IMR-90 (cell line): ENCODE measurements around the gene SPAG5. TPM values are rescaled to one million over a fixed set of nuclear protein-coding genes. Genes with fewer than 3 reads are reported as not detected.

Source experiments
- ATAC-seq: fragments of 200-7000 bp; cut with Tn5 transposase; 2 replicates; pipeline ENCODE4 v1.9.1; 2020; ENCODE audit warnings: low read depth, mild to moderate bottlenecking, moderate library complexity
- BruUV-seq: library from RNA; stranded (reverse); fragments of 400-500 nt; replicated peaks from 2 replicates; lab custom pipeline; 2021; lab: Mats Ljungman, UMichigan
- CTCF ChIA-PET: fragments of 300-600 bp; formaldehyde crosslinking; extraction: SDS; loops from one replicate; lab custom pipeline; 2021; ENCODE audit warnings: antibody characterized with exemption; lab: Yijun Ruan, JAX
- POLR2A ChIA-PET: fragments of 300-600 bp; sonication (Branson Sonifier 250); formaldehyde crosslinking; loops from one replicate; lab custom pipeline; 2022; ENCODE audit warnings: antibody characterized with exemption; ENCODE audit not compliant: unreplicated experiment; lab: Charles Lee
- DNase-seq: peaks from one replicate; pipeline ENCODE4 v3.0.0; 2013
- H2AFZ ChIP-seq: replicated peaks from 2 replicates; pipeline ENCODE3; 2013; ENCODE audit warnings: low read length, mild to moderate bottlenecking; ENCODE audit not compliant: poor library complexity
- H2AK5ac ChIP-seq: 2 replicates; pipeline ENCODE4 v1.6.1; 2013; ENCODE audit warnings: low read depth, low read length, inconsistent platforms
- H2AK9ac ChIP-seq: replicated peaks from 2 replicates; pipeline ENCODE3; 2013; ENCODE audit warnings: mild to moderate bottlenecking, low read depth, low read length, moderate library complexity; ENCODE audit not compliant: poor library complexity
- H2BK120ac ChIP-seq: 2 replicates; pipeline ENCODE4 v1.6.1; 2013; ENCODE audit warnings: low read depth, low read length, inconsistent platforms
- H2BK15ac ChIP-seq: 3 replicates; pipeline ENCODE4 v1.6.1; 2013; ENCODE audit warnings: low read depth, low read length, inconsistent platforms
- H2BK20ac ChIP-seq: 2 replicates; pipeline ENCODE4 v1.6.1; 2013; ENCODE audit warnings: low read depth, mild to moderate bottlenecking, inconsistent platforms, low read length, moderate library complexity
- H2BK5ac ChIP-seq: 2 replicates; pipeline ENCODE4 v1.6.1; 2013; ENCODE audit warnings: mild to moderate bottlenecking, low read depth, low read length, inconsistent platforms; ENCODE audit not compliant: poor library complexity, severe bottlenecking
- H3K14ac ChIP-seq: replicated peaks from 2 replicates; pipeline ENCODE4 v1.6.1; 2013; ENCODE audit warnings: low read depth, low read length, inconsistent platforms
- H3K18ac ChIP-seq: 2 replicates; pipeline ENCODE4 v1.6.1; 2013; ENCODE audit warnings: low read depth, low read length, control low read depth
- H3K23ac ChIP-seq: 2 replicates; pipeline ENCODE4 v1.6.1; 2013; ENCODE audit warnings: low read depth, low read length, inconsistent platforms
- H3K27ac ChIP-seq: 2 replicates; pipeline ENCODE4 v1.5.1; 2013; ENCODE audit warnings: mild to moderate bottlenecking, control low read depth, low read length; ENCODE audit not compliant: insufficient read depth
- H3K27me3 ChIP-seq: 2 replicates; pipeline ENCODE4 v1.6.1; 2013; ENCODE audit warnings: low read length; ENCODE audit not compliant: control insufficient read depth, insufficient read depth
- H3K36me3 ChIP-seq: 2 replicates; pipeline ENCODE4 v1.6.1; 2013; ENCODE audit warnings: low read length, mixed read lengths; ENCODE audit not compliant: control insufficient read depth, insufficient read depth
- H3K4ac ChIP-seq: 2 replicates; pipeline ENCODE4 v1.6.1; 2013; ENCODE audit warnings: low read depth, low read length, inconsistent platforms
- H3K4me1 ChIP-seq: 2 replicates; pipeline ENCODE4 v1.6.1; 2013; ENCODE audit warnings: low read length, mixed read lengths; ENCODE audit not compliant: control insufficient read depth, insufficient read depth
- H3K4me2 ChIP-seq: 2 replicates; pipeline ENCODE4 v1.6.1; 2013; ENCODE audit warnings: low read depth, mild to moderate bottlenecking, control low read depth, low read length, moderate library complexity
- H3K4me3 ChIP-seq: 2 replicates; pipeline ENCODE4 v1.5.1; 2013; ENCODE audit warnings: low read depth, mild to moderate bottlenecking, control low read depth, low read length, moderate library complexity; ENCODE audit not compliant: insufficient read depth
- H3K56ac ChIP-seq: 2 replicates; pipeline ENCODE4 v1.6.1; 2013; ENCODE audit warnings: low read length, inconsistent platforms; ENCODE audit not compliant: insufficient read depth; ENCODE audit errors: extremely low read depth
- H3K79me1 ChIP-seq, 2 experiments: 2 replicates each; pipeline ENCODE4 v1.6.1; 2013; ENCODE audit warnings: low read length in 2 of 2, inconsistent platforms in 1 of 2, low read depth in 1 of 2
- H3K9ac ChIP-seq: 2 replicates; pipeline ENCODE4 v1.6.1; 2013; ENCODE audit warnings: low read depth, low read length, control low read depth
- H3K9me1 ChIP-seq: 2 replicates; pipeline ENCODE4 v1.6.1; 2013; ENCODE audit warnings: low read length, inconsistent platforms; ENCODE audit not compliant: insufficient read depth
- H3K9me3 ChIP-seq: 2 replicates; pipeline ENCODE4 v1.6.1; 2013; ENCODE audit warnings: low read length; ENCODE audit not compliant: control insufficient read depth, insufficient read depth
- H4K20me1 ChIP-seq: 2 replicates; pipeline ENCODE4 v1.6.1; 2013; ENCODE audit warnings: low read length, inconsistent platforms; ENCODE audit not compliant: insufficient read depth
- H4K5ac ChIP-seq: 2 replicates; pipeline ENCODE4 v1.6.1; 2013; ENCODE audit warnings: mild to moderate bottlenecking, low read depth, low read length, control low read depth
- H4K8ac ChIP-seq, 2 experiments: 2 replicates each; pipeline ENCODE4 v1.6.1; 2013; ENCODE audit warnings: low read depth in 2 of 2, low read length in 2 of 2, control low read depth in 1 of 2, inconsistent platforms in 1 of 2
- H4K91ac ChIP-seq: 2 replicates; pipeline ENCODE4 v1.6.1; 2013; ENCODE audit warnings: low read depth, low read length, inconsistent platforms; ENCODE audit not compliant: insufficient read depth
- BHLHE40 ChIP-seq: fragments of 150-350 bp; IDR thresholded peaks from 2 replicates; pipeline ENCODE4 v1.6.1; 2016; ENCODE audit warnings: mild to moderate bottlenecking, low read depth, low read length
- CEBPB ChIP-seq: IDR thresholded peaks from 2 replicates; pipeline ENCODE4 v1.6.1; 2012; ENCODE audit warnings: low read depth, low read length, improper control_type of control experiment
- CHD1 ChIP-seq: IDR thresholded peaks from 2 replicates; pipeline ENCODE4 v1.6.1; 2012; ENCODE audit warnings: low read depth, low read length, improper control_type of control experiment
- FOS ChIP-seq: fragments of 150-350 bp; IDR thresholded peaks from 2 replicates; pipeline ENCODE4 v1.6.1; 2016; ENCODE audit warnings: low read depth, low read length
- MAZ ChIP-seq: IDR thresholded peaks from 2 replicates; pipeline ENCODE4 v1.6.1; 2012; ENCODE audit warnings: low read depth, mild to moderate bottlenecking, low read length, improper control_type of control experiment, moderate library complexity, borderline replicate concordance
- MXI1 ChIP-seq: IDR thresholded peaks from 2 replicates; pipeline ENCODE4 v1.6.1; 2012; ENCODE audit warnings: low read depth, mild to moderate bottlenecking, low read length, moderate library complexity, borderline replicate concordance
- NFE2L2 ChIP-seq: fragments of 150-350 bp; IDR thresholded peaks from 2 replicates; pipeline ENCODE4 v1.6.1; 2016; ENCODE audit warnings: low read depth, mild to moderate bottlenecking, low read length
- POLR2A ChIP-seq: IDR thresholded peaks from 2 replicates; pipeline ENCODE4 v1.6.1; 2012; ENCODE audit warnings: mild to moderate bottlenecking, low read depth, low read length
- RAD21 ChIP-seq: IDR thresholded peaks from 2 replicates; pipeline ENCODE4 v1.6.1; 2012; ENCODE audit warnings: low read length, improper control_type of control experiment
- SMC3 ChIP-seq: fragments of 150-350 bp; IDR thresholded peaks from 2 replicates; pipeline ENCODE4 v1.6.1; 2016; ENCODE audit warnings: low read depth, mild to moderate bottlenecking, antibody characterized with exemption, low read length, moderate library complexity
- WGBS, 2 experiments: methylation state at CpG; one replicate each; pipeline versions ENCODE4 v1.1.5 to v1.1.7; 2013; ENCODE audit warnings: missing lambda C conversion rate in 2 of 2; ENCODE audit not compliant: insufficient read length in 1 of 2; ENCODE audit errors: extremely low coverage in 2 of 2; 5-methylcytosine and 5-hydroxymethylcytosine counted together
- dilution Hi-C: fragments of 300-500 bp; cut with HindIII; formaldehyde crosslinking; loops from one replicate; pipeline ENCODE4 v1.14.3; 2018; ENCODE audit warnings: low sequenced_read_pairs; ENCODE audit not compliant: unreplicated experiment
- in situ Hi-C: fragments of 300-500 bp; cut with MboI; formaldehyde crosslinking; loops from 3 replicates; pipeline ENCODE4 v1.14.3; 2019; ENCODE audit warnings: low sequenced_read_pairs, inconsistent platforms, mixed read lengths
- intact Hi-C: fragments of 100-400 bp; cut with micrococcal nuclease; formaldehyde crosslinking; loops from 2 replicates; pipeline ENCODE4 v1.10.0; 2022
- polyA plus RNA-seq, 3 experiments: library from polyadenylated mRNA; depleted of rRNA; stranded (reverse); fragments of >200 nt; gene quantifications; 2 replicates each; pipeline ENCODE4 v1.2.3, GENCODE V29; 2012; ENCODE audit warnings: low replicate concordance in 1 of 3
- total RNA-seq: library from RNA; depleted of rRNA; stranded (reverse); fragments of >200 nt; gene quantifications from 2 replicates; pipeline ENCODE4 v1.2.3, GENCODE V29; 2012
- TF ChIP-seq, protein P1 (sequence below): fragments of 150-350 bp; IDR thresholded peaks from 2 replicates; pipeline ENCODE4 v1.6.1; 2016; ENCODE audit warnings: low read depth, mild to moderate bottlenecking, low read length, moderate library complexity, borderline replicate concordance

SPAG5 gene
- total and polyA plus RNA-seq, 2 of the 4 experiments (the other 2 are of a cell fraction) = 40.3 to 60.8 TPM

DNA sequence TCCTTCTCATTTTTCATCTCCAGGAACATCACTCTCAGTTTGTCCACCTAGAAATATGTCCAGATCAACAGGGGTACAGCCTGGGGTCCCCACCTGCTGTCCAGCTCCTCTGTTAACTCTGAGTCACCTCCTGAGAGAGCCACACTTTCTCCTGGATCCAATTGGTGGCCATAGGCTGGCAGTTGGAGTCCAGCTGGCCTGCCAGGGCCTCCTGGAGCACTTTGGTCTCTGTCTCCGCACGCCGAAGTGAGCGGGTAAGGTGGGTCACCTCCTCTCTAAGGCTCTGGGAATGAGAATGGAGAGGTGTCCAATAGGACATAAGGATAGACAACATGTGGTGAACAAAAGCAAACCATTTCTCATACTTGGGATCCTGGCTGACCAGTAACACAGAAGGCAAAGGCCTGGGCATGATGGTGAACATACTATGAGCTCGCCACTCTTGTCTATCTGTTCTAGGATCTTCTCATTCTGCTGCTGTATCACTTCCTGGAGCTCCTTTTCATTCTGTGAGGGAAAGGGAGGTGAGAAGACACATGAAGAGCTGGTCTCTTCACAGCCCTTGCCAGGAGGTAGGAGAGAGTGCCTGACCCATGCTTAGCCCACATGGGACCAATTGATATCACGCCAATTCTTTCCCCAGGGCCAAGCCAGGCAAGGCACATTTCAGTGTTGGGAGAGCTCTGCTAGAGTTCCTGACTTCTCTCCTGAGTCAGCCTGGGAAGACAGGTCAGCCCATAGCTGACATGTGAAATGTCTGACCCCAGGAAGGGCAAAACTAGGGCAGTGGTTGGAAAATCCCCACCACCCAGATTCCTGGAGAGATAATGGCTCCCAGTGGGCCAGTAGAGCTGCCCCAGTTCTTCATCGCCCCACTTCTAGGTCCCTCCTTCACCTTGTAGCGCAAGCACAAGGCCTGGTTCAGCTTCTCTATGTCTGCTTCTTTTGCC is 20.3 kb downstream of the SPAG5 start (continued):
- TF ChIP-seq MAZ = no peak

GRCh38 chr17:28577466-28577824 is 21.4 kb downstream of the SPAG5 start:
- Histone ChIP-seq H3K14ac (no peak overlapping the region), H4K5ac (no peak overlapping the region), H3K9me1 (peaks cover 11% of the 10 kb centered on the region), H3K4ac (no peak overlapping the region), H2BK120ac (no peak overlapping the region), H2AK9ac (peak overlapping the region; percentile 56), H3K4me2 (no peak overlapping the region), H4K91ac (no peak overlapping the region), H2BK15ac (no peak overlapping the region), H3K27me3 (no peaks in the 10 kb centered on the region), H3K9ac (no peak overlapping the region), H2AK5ac (no peak overlapping the region), H3K18ac (no peak overlapping the region), H2BK5ac (no peak overlapping the region), H3K23ac (no peak overlapping the region), H3K56ac (no peak overlapping the region), H2AFZ (peak overlapping the region; percentile 92), H3K4me3 (no peak overlapping the region), H3K79me1 (peaks cover 4 to 11% of the 10 kb centered on the region in 2 experiments; a peak in 2 of 4 replicates), H3K4me1 (peaks cover 6% of the 10 kb centered on the region; the same call in 1 of the 2 replicates), H3K36me3 (peaks cover 25% of the 10 kb centered on the region), H3K9me3 (no peaks in the 10 kb centered on the region), H3K27ac (no peak overlapping the region), H4K20me1 (no peaks in the 10 kb centered on the region), H4K8ac (no peak overlapping the region), H2BK20ac (no peak overlapping the region)
- BruUV-seq = no TSS peak
- WGBS, 2 experiments = no CpG with 5 or more reads among the region's 3 CpGs
- TF ChIP-seq, protein P1, sequence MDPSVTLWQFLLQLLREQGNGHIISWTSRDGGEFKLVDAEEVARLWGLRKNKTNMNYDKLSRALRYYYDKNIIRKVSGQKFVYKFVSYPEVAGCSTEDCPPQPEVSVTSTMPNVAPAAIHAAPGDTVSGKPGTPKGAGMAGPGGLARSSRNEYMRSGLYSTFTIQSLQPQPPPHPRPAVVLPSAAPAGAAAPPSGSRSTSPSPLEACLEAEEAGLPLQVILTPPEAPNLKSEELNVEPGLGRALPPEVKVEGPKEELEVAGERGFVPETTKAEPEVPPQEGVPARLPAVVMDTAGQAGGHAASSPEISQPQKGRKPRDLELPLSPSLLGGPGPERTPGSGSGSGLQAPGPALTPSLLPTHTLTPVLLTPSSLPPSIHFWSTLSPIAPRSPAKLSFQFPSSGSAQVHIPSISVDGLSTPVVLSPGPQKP = no peak
- TF ChIP-seq CEBPB (no peak), MXI1 (no peak), BHLHE40 (no peak), POLR2A (no peak), SMC3 (no peak), FOS (no peak), RAD21 (no peak), NFE2L2 (no peak), CHD1 (no peak)
- intact Hi-C loops = no loop called here
- dilution Hi-C loops = no loop called here
- no peak for ATAC-seq
- DNase-seq = no peak
- in situ Hi-C loops = no loop called here
- ChIA-PET POLR2A (no interaction called here), CTCF (no interaction called here)
